HepG2 (cell line): Measurements from ENCODE around the gene PACS1. TPM values are rescaled to one million over a fixed set of nuclear protein-coding genes. Genes with fewer than 3 reads are reported as not detected.

Source experiments
- ATAC-seq: fragments of 200-7000 bp; cut with Tn5 transposase; 3 replicates; pipeline ENCODE4 v1.9.1; 2020; ENCODE audit warnings: mild to moderate bottlenecking, moderate library complexity
- BruUV-seq: library from RNA; stranded (reverse); fragments of 400-500 nt; replicated peaks from 2 replicates; lab custom pipeline; 2021; lab: Mats Ljungman, UMichigan
- CTCF ChIA-PET: fragments of 300-600 bp; formaldehyde crosslinking; extraction: SDS; loops from one replicate; lab custom pipeline; 2021; ENCODE audit warnings: low total read pairs, inconsistent platforms, low intra/inter-chr PET ratio; lab: Yijun Ruan, JAX
- POLR2A ChIA-PET: fragments of 350-600 bp; sonication (Branson Sonifier 250); formaldehyde crosslinking; loops from one replicate; lab custom pipeline; 2020; ENCODE audit warnings: antibody characterized with exemption, inconsistent platforms; lab: Yijun Ruan, JAX
- DNase-seq: peaks from one replicate; pipeline ENCODE4 v3.0.0-alpha.2; 2015; ENCODE audit warnings: low spot score
- FAIRE-seq: peaks from 3 replicates; lab custom pipeline; 2011; peaks lifted over from hg19 to GRCh38; lab: Jason Lieb, UNC
- H2AFZ ChIP-seq: one replicate; pipeline ENCODE4 v1.6.1; 2011; ENCODE audit warnings: low read length, inconsistent platforms
- H3K27ac ChIP-seq: fragments of 300-600 bp; 3 replicates; pipeline ENCODE4 v1.8.0; 2011; ENCODE audit warnings: mixed run types, mild to moderate bottlenecking, mixed read lengths, low read length, inconsistent platforms; ENCODE audit not compliant: insufficient read depth; ENCODE audit errors: extremely low read length
- H3K27me3 ChIP-seq, 2 experiments: fragments of 200-600 bp in 1 of 2; 2 replicates in 1 of 2; 3 replicates in 1 of 2; pipeline versions ENCODE4 v1.6.0 to v1.8.0; 2011; ENCODE audit warnings: low read length in 2 of 2, mild to moderate bottlenecking in 2 of 2, moderate library complexity in 2 of 2, inconsistent platforms in 1 of 2; ENCODE audit not compliant: insufficient read depth in 2 of 2, control insufficient read depth in 1 of 2
- H3K36me3 ChIP-seq, 2 experiments: fragments of 200-600 bp in 1 of 2; replicated peaks in 1 of 2; 2 replicates in 1 of 2; 3 replicates in 1 of 2; pipeline versions ENCODE4 v1.5.1 to v1.8.0; 2011; ENCODE audit warnings: low read length in 2 of 2, inconsistent platforms in 1 of 2; ENCODE audit not compliant: insufficient read depth in 2 of 2, control insufficient read depth in 1 of 2
- H3K4me1 ChIP-seq: 2 replicates; pipeline ENCODE4 v1.5.1; 2012; ENCODE audit warnings: low read length, inconsistent platforms; ENCODE audit not compliant: insufficient read depth
- H3K4me2 ChIP-seq: 2 replicates; pipeline ENCODE4 v1.6.0; 2011; ENCODE audit warnings: low read depth, low read length, inconsistent platforms
- H3K4me3 ChIP-seq, 3 experiments: fragments of 200-600 bp in 1 of 3; sonication (generic), shearing (Covaris generic) in 1 of 3; replicated peaks in 1 of 3; 2 replicates each; pipeline ENCODE4 v1.5.1; 2011 to 2016; ENCODE audit warnings: low read length in 3 of 3, inconsistent platforms in 2 of 3, low read depth in 2 of 3, mild to moderate bottlenecking in 2 of 3, control low read depth in 1 of 3, mixed read lengths in 1 of 3; ENCODE audit not compliant: insufficient read depth in 1 of 3
- H3K79me2 ChIP-seq: one replicate; pipeline ENCODE4 v1.6.1; 2011; ENCODE audit warnings: low read length, inconsistent platforms; ENCODE audit not compliant: insufficient read depth
- H3K9ac ChIP-seq: 2 replicates; pipeline ENCODE4 v1.6.0; 2011; ENCODE audit warnings: mild to moderate bottlenecking, low read depth, low read length, inconsistent platforms; ENCODE audit not compliant: insufficient read depth
- H3K9me3 ChIP-seq: 2 replicates; pipeline ENCODE4 v1.5.1; 2012; ENCODE audit warnings: mild to moderate bottlenecking, low read length
- H4K20me1 ChIP-seq: 2 replicates; pipeline ENCODE4 v1.6.0; 2011; ENCODE audit warnings: inconsistent platforms, mild to moderate bottlenecking, low read length, moderate library complexity; ENCODE audit not compliant: insufficient read depth
- ERF ChIP-seq: IDR thresholded peaks from 2 replicates; pipeline ENCODE4 v1.6.1; 2018; ENCODE audit warnings: missing biosample characterization, missing genetic modification reagents
- KDM3A ChIP-seq: IDR thresholded peaks from 2 replicates; pipeline ENCODE4 v1.6.1; 2018; ENCODE audit warnings: low read depth, missing compliant biosample characterization
- POLR2AphosphoS2 ChIP-seq: IDR thresholded peaks from 2 replicates; pipeline ENCODE4 v1.6.1; 2011; ENCODE audit warnings: low read depth, low read length, improper control_type of control experiment
- RARG ChIP-seq: sonication (generic); formaldehyde crosslinking; IDR thresholded peaks from 2 replicates; pipeline ENCODE4 v1.4.0; 2020; ENCODE audit warnings: low read depth, mild to moderate bottlenecking, missing genetic modification reagents
- SAFB2 ChIP-seq: sonication (generic); formaldehyde crosslinking; IDR thresholded peaks from 2 replicates; pipeline ENCODE4 v1.5.1; 2020; ENCODE audit warnings: missing genetic modification reagents, low read depth, mild to moderate bottlenecking, borderline replicate concordance
- SNAI1 ChIP-seq: sonication (generic); formaldehyde crosslinking; IDR thresholded peaks from 2 replicates; pipeline ENCODE4 v1.5.0; 2020; ENCODE audit warnings: mild to moderate bottlenecking, missing genetic modification reagents, borderline replicate concordance
- TFDP1 ChIP-seq: IDR thresholded peaks from 2 replicates; pipeline ENCODE4 v1.6.1; 2016; ENCODE audit warnings: missing compliant biosample characterization, missing genetic modification reagents, borderline replicate concordance
- TFDP2 ChIP-seq: sonication (generic); formaldehyde crosslinking; IDR thresholded peaks from 2 replicates; pipeline ENCODE4 v1.4.0; 2020; ENCODE audit warnings: missing genetic modification reagents
- ZNF251 ChIP-seq: sonication (generic); formaldehyde crosslinking; IDR thresholded peaks from 2 replicates; pipeline ENCODE4 v1.9.0; 2021; ENCODE audit warnings: mild to moderate bottlenecking, missing genetic modification reagents
- ZNF296 ChIP-seq: sonication (generic); formaldehyde crosslinking; conservative IDR thresholded peaks from 2 replicates; pipeline ENCODE4 v1.5.0; 2020; ENCODE audit warnings: mild to moderate bottlenecking, missing genetic modification reagents
- ZNF431 ChIP-seq: sonication (generic); formaldehyde crosslinking; IDR thresholded peaks from 2 replicates; pipeline ENCODE4 v1.9.0; 2022; ENCODE audit warnings: missing genetic modification reagents, low read depth, mild to moderate bottlenecking, borderline replicate concordance
- ZNF460 ChIP-seq: sonication (generic); formaldehyde crosslinking; IDR thresholded peaks from 2 replicates; pipeline ENCODE4 v1.5.1; 2020; ENCODE audit warnings: missing genetic modification reagents, mild to moderate bottlenecking, borderline replicate concordance
- WGBS: methylation state at CpG from one replicate; pipeline ENCODE4 v1.1.6; 2017; ENCODE audit warnings: low lambda C conversion rate; 5-methylcytosine and 5-hydroxymethylcytosine counted together
- in situ Hi-C: cut with HindIII; loops from 2 replicates; pipeline ENCODE4 v1.10.0; 2017; ENCODE audit warnings: low pct_unique_long_range_greater_than_20kb; ENCODE audit not compliant: extremely low pct_ligation_motif_present
- intact Hi-C: fragments of 100-400 bp; cut with micrococcal nuclease; formaldehyde crosslinking; loops from one replicate; pipeline ENCODE4 v1.10.0; 2022; ENCODE audit not compliant: unreplicated experiment
- polyA plus RNA-seq, 8 experiments: library from polyadenylated mRNA; depleted of rRNA in 3 of 8; stranded (reverse) in 7 of 8; unstranded in 1 of 8; fragments of >200 nt; fragmentation: Illumina TruSeq in 4 of 8; extraction: Trizol in 4 of 8; gene quantifications; 2 replicates each; pipeline versions ENCODE4 v1.2.1 to v1.2.3, GENCODE V29; 2011 to 2016; ENCODE audit warnings: low read depth in 4 of 8, missing spikeins in 1 of 8, mixed read lengths in 1 of 8; ENCODE audit not compliant: insufficient read depth in 1 of 8
- total RNA-seq, 5 experiments: library from RNA; depleted of rRNA; stranded (reverse); fragments of >200 nt; fragmentation: Illumina TruSeq; extraction: Trizol; gene quantifications; 2 replicates each; pipeline ENCODE4 v1.2.3, GENCODE V29; 2016; ENCODE audit warnings: low read depth in 1 of 5

Gene PACS1
- total and polyA plus RNA-seq, 2 of the 13 experiments (the other 11 are each of a cell fraction or from before 2014, with no cell fraction given): 7.6 to 8.6 TPM

DNA sequence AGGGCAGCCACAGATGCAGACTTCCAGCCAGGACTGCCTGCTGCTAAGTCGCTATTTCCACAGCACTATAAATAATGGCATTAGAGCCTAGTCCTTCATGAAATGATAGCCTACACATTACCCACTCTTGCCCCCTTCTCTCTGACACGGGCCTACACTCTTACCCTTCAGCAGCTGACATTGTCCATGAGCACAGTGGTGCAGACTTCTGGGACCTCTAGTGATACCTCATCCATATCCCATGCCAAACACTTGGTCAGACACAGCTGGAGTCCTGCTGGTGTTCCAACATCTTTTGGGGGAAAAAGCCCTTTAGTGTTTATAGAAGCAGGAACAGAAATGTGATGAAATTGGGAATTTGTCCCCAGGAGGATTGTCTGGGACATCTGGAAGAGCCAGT lies 155.0 kb downstream of the PACS1 start:
- no peaks in the 10 kb centered on the region for H3K79me2 ChIP-seq
- no peak for DNase-seq
- no peak overlapping the region for H3K4me3 ChIP-seq
- ChIA-PET CTCF (no interaction called here), POLR2A (no interaction called here)
- no peak overlapping the region for H2AFZ ChIP-seq
- in situ Hi-C loops: no loop called here
- H3K9me3 ChIP-seq: no peaks in the 10 kb centered on the region
- ATAC-seq: no peak
- no peaks in the 10 kb centered on the region for H3K27me3 ChIP-seq
- H3K4me2 ChIP-seq: no peak overlapping the region
- H3K27ac ChIP-seq: no peak overlapping the region
- intact Hi-C loops: no loop called here
- no peaks in the 10 kb centered on the region for H4K20me1 ChIP-seq
- H3K4me1 ChIP-seq: peaks cover 5% of the 10 kb centered on the region; the same call in 1 of the 2 replicates
- no peak overlapping the region for H3K9ac ChIP-seq
- FAIRE-seq: no peak
- H3K36me3 ChIP-seq: peaks cover 2 to 5% of the 10 kb centered on the region in 2 experiments; a peak in 1 of 5 replicates
- TF ChIP-seq ZNF251 (CRISPR knock-in tag) (no peak), KDM3A (CRISPR knock-in tag) (no peak), SNAI1 (CRISPR knock-in tag) (no peak), TFDP1 (no peak)
- WGBS: 89% methylated on average over 2 of the region's 2 CpGs
- no TSS peak for BruUV-seq

- ChIA-PET POLR2A (no interaction called here), CTCF (no interaction called here)
- H3K9me3 ChIP-seq: no peaks in the 10 kb centered on the region
- intact Hi-C loops (no loop called here), in situ Hi-C loops (no loop called here)
- no peaks in the 10 kb centered on the region for H3K27me3 ChIP-seq
- no peak overlapping the region for H3K4me3 ChIP-seq
- H2AFZ ChIP-seq: no peak overlapping the region
- TF ChIP-seq POLR2AphosphoS2 (no peak), TFDP2 (no peak), ZNF460 (CRISPR knock-in tag) (no peak), SAFB2 (CRISPR knock-in tag) (no peak), ZNF431 (CRISPR knock-in tag) (no peak), RARG (CRISPR knock-in tag) (no peak), ZNF296 (CRISPR knock-in tag) (no peak), ERF (CRISPR knock-in tag) (no peak)
- FAIRE-seq: no peak
- no peak overlapping the region for H3K27ac ChIP-seq
- no peak overlapping the region for H3K9ac ChIP-seq
- no peaks in the 10 kb centered on the region for H4K20me1 ChIP-seq
- peaks cover under 1 to 10% of the 10 kb centered on the region in 2 experiments; a peak in 2 of 5 replicates for H3K36me3 ChIP-seq
- no peaks in the 10 kb centered on the region for H3K79me2 ChIP-seq
- peaks cover 5% of the 10 kb centered on the region; the same call in 1 of the 2 replicates for H3K4me1 ChIP-seq
- DNase-seq: no peak
- no peak for ATAC-seq
- no peak overlapping the region for H3K4me2 ChIP-seq
- no TSS peak for BruUV-seq
Measured at GRCh38 chr11:66226101-66226500, 156.0 kb downstream of the PACS1 start.
